Measurements from ENCODE around the gene PARD3B.

DNA sequence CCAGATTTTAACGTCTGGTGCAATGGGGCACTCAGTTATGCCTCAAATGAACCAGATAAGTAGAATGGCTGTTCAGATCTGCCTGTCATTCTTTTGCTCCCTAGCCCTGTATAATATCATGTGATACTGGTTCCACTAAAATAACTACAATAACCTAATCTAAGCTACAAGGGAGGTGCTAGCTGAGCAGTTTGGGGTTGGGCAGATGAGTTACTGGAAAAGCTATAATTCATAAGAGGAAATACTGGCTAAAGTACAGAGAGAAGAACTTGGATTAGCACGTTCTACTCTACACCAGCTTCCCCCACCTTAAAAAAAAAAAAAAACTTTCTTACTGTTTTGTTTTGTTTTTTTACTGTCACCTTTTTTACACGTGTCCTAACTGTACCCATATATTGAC, 953.7 kb downstream of the PARD3B start:
- TF ChIP-seq, protein P1, sequence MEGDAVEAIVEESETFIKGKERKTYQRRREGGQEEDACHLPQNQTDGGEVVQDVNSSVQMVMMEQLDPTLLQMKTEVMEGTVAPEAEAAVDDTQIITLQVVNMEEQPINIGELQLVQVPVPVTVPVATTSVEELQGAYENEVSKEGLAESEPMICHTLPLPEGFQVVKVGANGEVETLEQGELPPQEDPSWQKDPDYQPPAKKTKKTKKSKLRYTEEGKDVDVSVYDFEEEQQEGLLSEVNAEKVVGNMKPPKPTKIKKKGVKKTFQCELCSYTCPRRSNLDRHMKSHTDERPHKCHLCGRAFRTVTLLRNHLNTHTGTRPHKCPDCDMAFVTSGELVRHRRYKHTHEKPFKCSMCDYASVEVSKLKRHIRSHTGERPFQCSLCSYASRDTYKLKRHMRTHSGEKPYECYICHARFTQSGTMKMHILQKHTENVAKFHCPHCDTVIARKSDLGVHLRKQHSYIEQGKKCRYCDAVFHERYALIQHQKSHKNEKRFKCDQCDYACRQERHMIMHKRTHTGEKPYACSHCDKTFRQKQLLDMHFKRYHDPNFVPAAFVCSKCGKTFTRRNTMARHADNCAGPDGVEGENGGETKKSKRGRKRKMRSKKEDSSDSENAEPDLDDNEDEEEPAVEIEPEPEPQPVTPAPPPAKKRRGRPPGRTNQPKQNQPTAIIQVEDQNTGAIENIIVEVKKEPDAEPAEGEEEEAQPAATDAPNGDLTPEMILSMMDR (IDR thresholded peaks at IDR 0.05; ENCODE audit: low read depth, low read length), result no peak
- TF ChIP-seq POLR2A (IDR thresholded peaks at IDR 0.05; ENCODE audit: extremely low read depth, insufficient read length), result no peak
